K562 (cell line): Measurements from ENCODE around the gene QSOX2. TPM values are rescaled to one million over a fixed set of nuclear protein-coding genes. Genes with fewer than 3 reads are reported as not detected.

Source experiments
- ATAC-seq: fragments of 200-7000 bp; cut with Tn5 transposase; 3 replicates; pipeline ENCODE4 v1.9.1; 2020; ENCODE audit warnings: moderate library complexity
- BruUV-seq: library from RNA; stranded (reverse); fragments of 400-500 nt; replicated peaks from 2 replicates; lab custom pipeline; 2021; lab: Mats Ljungman, UMichigan
- CTCF ChIA-PET: fragments of 300-600 bp; formaldehyde crosslinking; extraction: SDS; loops from one replicate; lab custom pipeline; 2021; ENCODE audit warnings: low intra/inter-chr PET ratio; lab: Yijun Ruan, JAX
- POLR2A ChIA-PET: fragments of 300-600, 350-650 bp; sonication (Branson Sonifier 250); formaldehyde crosslinking; extraction: SDS; loops from one replicate; lab custom pipeline; 2021; ENCODE audit warnings: antibody characterized with exemption, inconsistent platforms; lab: Yijun Ruan, JAX
- DNase-seq, 4 experiments: peaks; one replicate each; pipeline versions ENCODE4 v3.0.0 to v3.0.0-alpha.2; 2011 to 2018; ENCODE audit warnings: low spot score in 3 of 4, mixed read lengths in 3 of 4; ENCODE audit errors: extremely low read depth in 1 of 4
- FAIRE-seq: peaks from 2 replicates; lab custom pipeline; 2011; peaks lifted over from hg19 to GRCh38; lab: Jason Lieb, UNC
- H2AFZ ChIP-seq: 2 replicates; pipeline ENCODE4 v1.6.0; 2011; ENCODE audit warnings: low read depth, low read length, control low read depth, inconsistent platforms
- H3K27ac ChIP-seq: fragments of 200-600 bp; 3 replicates; pipeline ENCODE4 v1.8.0; 2011; ENCODE audit warnings: low read depth, mild to moderate bottlenecking, control low read depth, inconsistent platforms, low read length, moderate library complexity, mixed read lengths; ENCODE audit errors: extremely low read depth
- H3K27me3 ChIP-seq, 2 experiments: fragments of 300-600 bp in 1 of 2; 2 replicates in 1 of 2; 3 replicates in 1 of 2; pipeline versions ENCODE4 v1.6.0 to v1.8.0; 2011; ENCODE audit warnings: inconsistent platforms in 2 of 2, low read length in 2 of 2, mild to moderate bottlenecking in 1 of 2, mixed read lengths in 1 of 2, moderate library complexity in 1 of 2; ENCODE audit not compliant: control insufficient read depth in 2 of 2, insufficient read depth in 2 of 2
- H3K36me3 ChIP-seq: fragments of 300-600 bp; 3 replicates; pipeline ENCODE4 v1.8.0; 2011; ENCODE audit warnings: mild to moderate bottlenecking, low read length, inconsistent platforms; ENCODE audit not compliant: control insufficient read depth, insufficient read depth
- H3K4me1 ChIP-seq, 2 experiments: fragments of 200-600 bp in 1 of 2; replicated peaks in 1 of 2; 2 replicates in 1 of 2; 3 replicates in 1 of 2; pipeline versions ENCODE4 v1.5.1 to v1.8.0; 2011; ENCODE audit warnings: inconsistent platforms in 2 of 2, low read length in 2 of 2, mild to moderate bottlenecking in 1 of 2, mixed read lengths in 1 of 2, moderate library complexity in 1 of 2; ENCODE audit not compliant: control insufficient read depth in 2 of 2, insufficient read depth in 2 of 2
- H3K4me2 ChIP-seq: 2 replicates; pipeline ENCODE4 v1.6.1; 2011; ENCODE audit warnings: low read length, control low read depth, inconsistent platforms, mixed read lengths; ENCODE audit not compliant: insufficient read depth
- H3K4me3 ChIP-seq: fragments of 200-600 bp; sonication (generic), shearing (Covaris generic); 2 replicates; pipeline ENCODE4 v1.5.1; 2016; ENCODE audit warnings: control low read depth, inconsistent platforms
- H3K79me2 ChIP-seq: fragments of 200-600 bp; 3 replicates; pipeline ENCODE4 v1.8.0; 2011; ENCODE audit warnings: low read length, inconsistent platforms; ENCODE audit not compliant: control insufficient read depth, insufficient read depth
- H3K9ac ChIP-seq, 2 experiments: 2 replicates each; pipeline versions ENCODE4 v1.6.0 to v1.6.1; 2011; ENCODE audit warnings: low read depth in 2 of 2, low read length in 2 of 2, control low read depth in 1 of 2, inconsistent platforms in 1 of 2, mild to moderate bottlenecking in 1 of 2, mixed read lengths in 1 of 2; ENCODE audit not compliant: insufficient read depth in 1 of 2
- H3K9me1 ChIP-seq: one replicate; pipeline ENCODE4 v1.6.0; 2011; ENCODE audit warnings: inconsistent platforms, mild to moderate bottlenecking, low read length, moderate library complexity; ENCODE audit not compliant: control insufficient read depth, insufficient read depth
- H3K9me3 ChIP-seq: replicated peaks from 2 replicates; pipeline ENCODE4 v1.5.1; 2011; ENCODE audit warnings: low read depth, low read length, inconsistent platforms; ENCODE audit not compliant: control insufficient read depth, insufficient read depth
- H4K20me1 ChIP-seq: replicated peaks from 2 replicates; pipeline ENCODE4 v1.6.1; 2011; ENCODE audit warnings: low read length, inconsistent platforms, mixed read lengths; ENCODE audit not compliant: control insufficient read depth, insufficient read depth
- ATF3 ChIP-seq, 2 experiments: fragments of 450-650 bp in 1 of 2; sonication (generic) in 1 of 2; formaldehyde crosslinking in 1 of 2; IDR thresholded peaks in 1 of 2; conservative IDR thresholded peaks in 1 of 2; 2 replicates each; pipeline versions ENCODE4 v1.6.1 to v1.8.1; 2016 to 2023; ENCODE audit warnings: mild to moderate bottlenecking in 2 of 2, moderate library complexity in 2 of 2, inconsistent platforms in 1 of 2, missing genetic modification reagents in 1 of 2
- BHLHE40 ChIP-seq: IDR thresholded peaks from 2 replicates; pipeline ENCODE4 v1.6.1; 2011; ENCODE audit warnings: low read length, improper control_type of control experiment
- CBX3 ChIP-seq, 2 experiments: IDR thresholded peaks; 1 replicate in 1 of 2; 2 replicates in 1 of 2; pipeline ENCODE4 v1.6.1; 2012; ENCODE audit warnings: inconsistent platforms in 2 of 2, low read length in 2 of 2, borderline replicate concordance in 1 of 2, control low read depth in 1 of 2
- FOXM1 ChIP-seq, 2 experiments: fragments of 450-650 bp in 1 of 2; sonication (generic) in 1 of 2; formaldehyde crosslinking in 1 of 2; IDR thresholded peaks; 2 replicates each; pipeline versions ENCODE4 v1.6.1 to v1.9.0; 2017 to 2022; ENCODE audit warnings: low read depth in 2 of 2, mild to moderate bottlenecking in 2 of 2, missing genetic modification reagents in 1 of 2, moderate library complexity in 1 of 2
- HDAC3 ChIP-seq: fragments of 450-650 bp; IDR thresholded peaks from 2 replicates; pipeline ENCODE4 v1.6.1; 2018; ENCODE audit warnings: borderline replicate concordance, mild to moderate bottlenecking, moderate library complexity; ENCODE audit not compliant: partially characterized antibody
- KDM1A ChIP-seq, 2 experiments: fragments of 450-650 bp; IDR thresholded peaks; 2 replicates each; pipeline ENCODE4 v1.6.1; 2016; ENCODE audit warnings: mild to moderate bottlenecking in 2 of 2
- LCOR ChIP-seq: sonication (generic); formaldehyde crosslinking; IDR thresholded peaks from 2 replicates; pipeline ENCODE4 v1.8.0; 2022; ENCODE audit warnings: mild to moderate bottlenecking, missing genetic modification reagents
- MTA3 ChIP-seq: fragments of 450-650 bp; formaldehyde crosslinking; IDR thresholded peaks from 2 replicates; pipeline ENCODE4 v1.6.1; 2017; ENCODE audit warnings: mild to moderate bottlenecking, borderline replicate concordance
- NONO ChIP-seq, 2 experiments: fragments of 200-400 bp in 1 of 2; fragments of 450-650 bp in 1 of 2; formaldehyde crosslinking in 1 of 2; IDR thresholded peaks; 2 replicates each; pipeline ENCODE4 v1.6.1; 2017; ENCODE audit warnings: low read depth in 2 of 2, mild to moderate bottlenecking in 2 of 2, moderate library complexity in 2 of 2, low read length in 1 of 2
- NR2C1 ChIP-seq, 2 experiments: fragments of 450-650 bp; IDR thresholded peaks; 2 replicates each; pipeline ENCODE4 v1.6.1; 2017; ENCODE audit warnings: mild to moderate bottlenecking in 2 of 2, antibody characterized with exemption in 1 of 2, inconsistent platforms in 1 of 2, missing compliant biosample characterization in 1 of 2, missing genetic modification characterization in 1 of 2
- POLR2AphosphoS5 ChIP-seq: IDR thresholded peaks from 2 replicates; pipeline ENCODE4 v1.6.1; 2011; ENCODE audit warnings: mild to moderate bottlenecking, low read depth, low read length, moderate library complexity; ENCODE audit not compliant: control insufficient read depth, insufficient read depth
- SMARCA4 ChIP-seq: fragments of 450-650 bp; IDR thresholded peaks from 2 replicates; pipeline ENCODE4 v1.6.1; 2016
- TAL1 ChIP-seq: fragments of 450-650 bp; IDR thresholded peaks from 2 replicates; pipeline ENCODE4 v1.6.1; 2016; ENCODE audit warnings: mild to moderate bottlenecking
- TCF3 ChIP-seq: sonication (generic); formaldehyde crosslinking; IDR thresholded peaks from 2 replicates; pipeline ENCODE4 v1.4.0; 2020; ENCODE audit warnings: mild to moderate bottlenecking, missing genetic modification reagents
- TRIM28 ChIP-seq: fragments of 450-650 bp; IDR thresholded peaks from 2 replicates; pipeline ENCODE4 v1.6.1; 2017
- ZKSCAN1 ChIP-seq: fragments of 150-350 bp; IDR thresholded peaks from 2 replicates; pipeline ENCODE4 v1.6.1; 2016; ENCODE audit warnings: low read depth, low read length
- ZNF217 ChIP-seq: sonication (generic); formaldehyde crosslinking; IDR thresholded peaks from 2 replicates; pipeline ENCODE4 v1.8.0; 2022; ENCODE audit warnings: mild to moderate bottlenecking, missing genetic modification reagents
- ZNF316 ChIP-seq: fragments of 450-650 bp; IDR thresholded peaks from 2 replicates; pipeline ENCODE4 v1.6.1; 2016
- ZNF444 ChIP-seq: fragments of 250-450 bp; sonication (Bioruptor Pico); IDR thresholded peaks from 2 replicates; pipeline ENCODE4 v1.4.0; 2020; ENCODE audit warnings: mild to moderate bottlenecking, moderate library complexity
- ZNF507 ChIP-seq: conservative IDR thresholded peaks from 2 replicates; pipeline ENCODE4 v1.6.1; 2017; ENCODE audit warnings: missing genetic modification characterization, missing compliant biosample characterization
- WGBS: fragments of 100-300 bp; shearing (Covaris generic); methylation state at CpG from one replicate; pipeline ENCODE4 v1.1.6; 2016; ENCODE audit warnings: low coverage, mixed read lengths; ENCODE audit not compliant: insufficient coverage; ENCODE audit errors: missing lambda C conversion rate; 5-methylcytosine and 5-hydroxymethylcytosine counted together
- in situ Hi-C: fragments of 300-500 bp; cut with MboI; formaldehyde crosslinking; loops from 4 replicates; pipeline ENCODE4 v1.15.0; 2018; ENCODE audit warnings: inconsistent platforms, mixed read lengths
- intact Hi-C: fragments of 100-400 bp; cut with micrococcal nuclease; formaldehyde crosslinking; loops from 2 replicates; pipeline ENCODE4 v1.14.2; 2022
- polyA plus RNA-seq, 8 experiments: library from polyadenylated mRNA; depleted of rRNA in 4 of 8; stranded (reverse) in 5 of 8; unstranded in 3 of 8; fragments of >200 nt; fragmentation: Nextera tagmentation in 2 of 8; fragmentation: Illumina TruSeq in 1 of 8; extraction: Ambion mirVana in 2 of 8; extraction: Trizol in 1 of 8; gene quantifications; 2 replicates each; pipeline versions ENCODE4 v1.2.1 to v1.2.3, GENCODE V29; 2011 to 2014; ENCODE audit warnings: inconsistent platforms in 1 of 8, missing spikeins in 1 of 8
- total RNA-seq, 7 experiments: library from RNA; depleted of rRNA in 6 of 7; stranded (reverse); fragments of >200 nt in 6 of 7; fragmentation: Illumina TruSeq in 2 of 7; extraction: Trizol in 2 of 7; gene quantifications; 2 replicates each; pipeline versions ENCODE4 v1.2.1 to v1.2.3, GENCODE V29; 2011 to 2021; ENCODE audit warnings: low replicate concordance in 1 of 7

Gene QSOX2
- total and polyA plus RNA-seq, 9 of the 15 experiments (the other 6 are each of a cell fraction or from before 2014, with no cell fraction given), result 0.51 to 23.7 (median 12.7) TPM

GRCh38 chr9:136237486-136238341 lies 7.9 kb downstream of the QSOX2 start:
- peak overlapping the region; percentile 68 for H3K4me2 ChIP-seq
- peak overlapping the region; percentile 37; the same call in 2 of the 3 replicates for H3K27ac ChIP-seq
- peak; percentile 53 to 90 (median 74) for DNase-seq
- ATAC-seq, result peak; percentile 83
- H3K4me1 ChIP-seq, result peaks cover 28 to 76% of the 10 kb centered on the region in 2 experiments; a peak in 4 of 5 replicates
- H3K9ac ChIP-seq, result peak overlapping the region in 1 of 2 experiments; percentile 57; a peak in 2 of 4 replicates
- H2AFZ ChIP-seq, result no peak overlapping the region
- WGBS, result 68% methylated on average over 29 of the region's 32 CpGs
- peaks cover 45% of the 10 kb centered on the region for H4K20me1 ChIP-seq
- FAIRE-seq, result peak; percentile 100
- peaks cover 14% of the 10 kb centered on the region for H3K9me1 ChIP-seq
- no peak overlapping the region for H3K4me3 ChIP-seq
- H3K79me2 ChIP-seq, result peaks cover 89% of the 10 kb centered on the region
- ChIA-PET POLR2A (interaction anchor here (0.5 to 1.3 kb wide), 6 partner anchors 10 to 463 kb away, joined by 3 to 5 read pairs (median 3); no protein-coding TSS in a partner anchor), CTCF (interaction anchor here (0.5 kb wide), 1 partner anchor 29 kb away, joined by 3 read pairs; no protein-coding TSS in a partner anchor)
- BruUV-seq, result no TSS peak
- intact Hi-C loops (no loop called here), in situ Hi-C loops (no loop called here)
- H3K9me3 ChIP-seq, result no peaks in the 10 kb centered on the region
- peaks cover 68% of the 10 kb centered on the region for H3K36me3 ChIP-seq
- no peaks in the 10 kb centered on the region for H3K27me3 ChIP-seq
- TF ChIP-seq ZNF444, result 0 out of 2 replicates have a peak, but pooled peaks have one; percentile 12
- TF ChIP-seq KDM1A (IDR thresholded peaks at IDR 0.05), result peak; percentile 71 to 85; a peak in 3 of 4 replicates
- peak; percentile 72 for TF ChIP-seq HDAC3
- peak; percentile 65; the same call in 1 of the 2 replicates for TF ChIP-seq SMARCA4
- TF ChIP-seq TAL1, result peak; percentile 92
- TF ChIP-seq NR2C1 (IDR thresholded peaks at IDR 0.05), result 0 out of 2 replicates have a peak, but pooled peaks have one; percentile 25
- peak; percentile 43; the same call in 1 of the 2 replicates for TF ChIP-seq NR2C1 (tag; IDR thresholded peaks at IDR 0.05)
- TF ChIP-seq TRIM28, result 0 out of 2 replicates have a peak, but pooled peaks have one; percentile 20
- 0 out of 2 replicates have a peak, but pooled peaks have one; percentile 53 for TF ChIP-seq MTA3
- peak; percentile 66; the same call in 1 of the 2 replicates for TF ChIP-seq FOXM1 (IDR thresholded peaks at IDR 0.05; ENCODE audit: low read depth)
- TF ChIP-seq FOXM1 (CRISPR knock-in tag; IDR thresholded peaks at IDR 0.05; ENCODE audit: low read depth), result no peak
- 0 out of 4 replicates have a peak, but pooled peaks of 1 of the 2 experiments have one; percentile 21 for TF ChIP-seq NONO (IDR thresholded peaks at IDR 0.05; ENCODE audit: low read depth in 2 of 2, low read length in 1 of 2)
- TF ChIP-seq ATF3 (IDR thresholded peaks at IDR 0.05), result 0 out of 2 replicates have a peak, but pooled peaks have one; percentile 8
- 0 out of 2 replicates have a peak, but pooled peaks have one; percentile 23 for TF ChIP-seq ATF3 (CRISPR knock-in tag; conservative IDR thresholded peaks at IDR 0.05)
- no peak for TF ChIP-seq ZNF507
- TF ChIP-seq ZKSCAN1, result peak; percentile 82
- no peak for TF ChIP-seq ZNF316
- 0 out of 3 replicates have a peak, but pooled peaks of 1 of the 2 experiments have one; percentile 57 for TF ChIP-seq CBX3 (IDR thresholded peaks at IDR 0.05; ENCODE audit: borderline replicate concordance in 1 of 2, low read length in 2 of 2)
- TF ChIP-seq ZNF217 (CRISPR knock-in tag), result no peak
- TF ChIP-seq TCF3, result peak; percentile 99
- TF ChIP-seq LCOR (CRISPR knock-in tag), result peak; percentile 82; the same call in 1 of the 2 replicates
- TF ChIP-seq POLR2AphosphoS5, result peak; percentile 90
- TF ChIP-seq BHLHE40, result peak; percentile 96
